Gastrocnemius medialis (tissue), 4 donors: ENCODE data around the gene SNTG2. TPM values are rescaled to one million over a fixed set of nuclear protein-coding genes. Genes with fewer than 3 reads are reported as not detected.
"Not testable (repeated sequence)": the region's sequence is repeated elsewhere in the genome, so short reads cannot be mapped to it uniquely, and the experiment has no call there.

ENCODE experiments used
- ATAC-seq, 2 donors: fragments of 150-250 bp; one replicate each; pipeline ENCODE4 v1.9.1; 2016
- DNase-seq, 2 donors: peaks; one replicate each; pipeline ENCODE4 v3.0.0-alpha.2; 2019
- H3K27ac ChIP-seq, 4 donors: fragments of 200-600 bp; sonication (generic); 1 replicate in 1 of 4; 2 replicates in 3 of 4; pipeline ENCODE4 v1.5.1; 2016 to 2018; ENCODE audit warnings: mild to moderate bottlenecking in 2 of 4, moderate library complexity in 1 of 4
- H3K27me3 ChIP-seq, 3 donors: fragments of 200-600 bp; sonication (generic) in 2 of 3; 1 replicate in 1 of 3; 2 replicates in 2 of 3; pipeline versions ENCODE4 v1.5.1 to v1.6.0; 2016 to 2019; ENCODE audit warnings: mild to moderate bottlenecking in 1 of 3, moderate library complexity in 1 of 3
- H3K36me3 ChIP-seq, 2 donors: fragments of 200-600 bp; sonication (generic) in 1 of 2; one replicate each; pipeline ENCODE4 v1.5.1; 2017 to 2018
- H3K4me1 ChIP-seq, 2 donors: fragments of 200-600 bp; sonication (generic) in 1 of 2; one replicate each; pipeline ENCODE4 v1.5.1; 2016 to 2017; ENCODE audit warnings: mild to moderate bottlenecking in 2 of 2
- H3K4me3 ChIP-seq, 4 donors: fragments of 200-600 bp; sonication (generic) in 3 of 4; 1 replicate in 1 of 4; 2 replicates in 3 of 4; pipeline ENCODE4 v1.5.1; 2016 to 2019; ENCODE audit warnings: mild to moderate bottlenecking in 2 of 4
- H3K9me3 ChIP-seq, 3 donors: fragments of 200-600 bp; sonication (generic) in 2 of 3; 1 replicate in 1 of 3; 2 replicates in 2 of 3; pipeline ENCODE4 v1.5.1; 2016 to 2019
- POLR2A ChIP-seq, 2 donors: fragments of 450-650 bp; IDR thresholded peaks; one replicate each; pipeline ENCODE4 v1.6.1; 2017; ENCODE audit warnings: antibody characterized with exemption in 2 of 2, mild to moderate bottlenecking in 2 of 2, moderate library complexity in 2 of 2
- in situ Hi-C, 4 donors: fragments of 200-750 bp; cut with MboI; loops; one replicate each; pipeline versions ENCODE4 v1.15.0 to v1.8.0; 2017; ENCODE audit warnings: low sequenced_read_pairs in 4 of 4
- intact Hi-C: fragments of 100-400 bp; cut with DNase I; formaldehyde crosslinking; loops from one replicate; pipeline ENCODE4 v1.15.1; 2023; ENCODE audit warnings: low total_unique reads
- total RNA-seq, 4 donors: library from RNA; depleted of rRNA; stranded (reverse); fragments of >200 nt; gene quantifications; one replicate each; pipeline versions ENCODE4 v1.1.0 to v1.2.3, GENCODE V29; 2016
- TF ChIP-seq, protein P1 (sequence below), 5 experiments: fragments of 450-650 bp in 3 of 5; fragments of 200-600 bp in 2 of 5; sonication (generic) in 2 of 5; IDR thresholded peaks in 4 of 5; conservative IDR thresholded peaks in 1 of 5; 1 replicate in 4 of 5; 2 replicates in 1 of 5; pipeline ENCODE4 v1.5.1; 2016 to 2019; ENCODE audit warnings: antibody characterized with exemption in 5 of 5, mild to moderate bottlenecking in 3 of 5, moderate library complexity in 3 of 5

Gene SNTG2
- total RNA-seq, 4 donors from 2014 or later, result 0.55 to 1.0 (median 0.92) TPM; not detected in 1

DNA sequence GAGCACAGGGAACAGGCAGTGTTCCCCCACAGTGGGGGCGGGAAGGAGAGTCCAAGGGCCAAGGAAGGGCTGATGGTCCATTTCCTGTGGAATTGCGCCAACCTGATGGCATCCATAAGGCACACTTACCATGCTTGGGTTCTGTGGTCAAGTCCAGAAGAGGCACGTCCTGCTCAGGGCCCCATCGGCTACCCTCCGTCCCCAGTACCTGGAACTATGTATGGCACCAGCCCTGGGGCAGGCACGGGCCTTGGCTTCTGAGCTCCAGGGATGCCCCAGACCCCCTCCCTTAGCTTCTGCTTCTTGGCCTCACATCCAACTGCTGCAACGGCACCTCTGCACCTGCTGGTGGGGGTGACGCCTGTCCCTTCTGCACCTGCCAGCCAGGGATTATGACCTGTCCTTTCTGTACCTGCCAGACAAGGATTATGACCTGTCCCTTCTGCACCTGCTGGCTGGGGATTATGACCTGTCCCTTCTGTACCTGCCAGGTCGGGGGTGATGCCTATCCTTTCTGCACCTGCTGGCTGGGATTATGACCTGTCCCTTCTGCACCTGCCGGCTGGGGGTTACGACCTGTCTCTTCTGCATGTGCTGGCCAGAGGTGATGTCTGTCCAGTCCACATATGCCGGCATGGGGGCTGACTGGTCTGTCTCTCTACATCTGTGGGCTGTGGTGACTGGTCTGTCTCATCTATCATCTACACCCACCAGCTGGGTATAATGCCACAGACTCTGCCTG lies 45.4 kb upstream of the SNTG2 start:
- in situ Hi-C loops, result no loop called here
- no peak overlapping the region for H3K4me3 ChIP-seq
- no peaks in the 10 kb centered on the region for H3K27me3 ChIP-seq
- H3K9me3 ChIP-seq, result no peaks in the 10 kb centered on the region
- no peak for TF ChIP-seq POLR2A (IDR thresholded peaks at IDR 0.05)
- TF ChIP-seq, protein P1, sequence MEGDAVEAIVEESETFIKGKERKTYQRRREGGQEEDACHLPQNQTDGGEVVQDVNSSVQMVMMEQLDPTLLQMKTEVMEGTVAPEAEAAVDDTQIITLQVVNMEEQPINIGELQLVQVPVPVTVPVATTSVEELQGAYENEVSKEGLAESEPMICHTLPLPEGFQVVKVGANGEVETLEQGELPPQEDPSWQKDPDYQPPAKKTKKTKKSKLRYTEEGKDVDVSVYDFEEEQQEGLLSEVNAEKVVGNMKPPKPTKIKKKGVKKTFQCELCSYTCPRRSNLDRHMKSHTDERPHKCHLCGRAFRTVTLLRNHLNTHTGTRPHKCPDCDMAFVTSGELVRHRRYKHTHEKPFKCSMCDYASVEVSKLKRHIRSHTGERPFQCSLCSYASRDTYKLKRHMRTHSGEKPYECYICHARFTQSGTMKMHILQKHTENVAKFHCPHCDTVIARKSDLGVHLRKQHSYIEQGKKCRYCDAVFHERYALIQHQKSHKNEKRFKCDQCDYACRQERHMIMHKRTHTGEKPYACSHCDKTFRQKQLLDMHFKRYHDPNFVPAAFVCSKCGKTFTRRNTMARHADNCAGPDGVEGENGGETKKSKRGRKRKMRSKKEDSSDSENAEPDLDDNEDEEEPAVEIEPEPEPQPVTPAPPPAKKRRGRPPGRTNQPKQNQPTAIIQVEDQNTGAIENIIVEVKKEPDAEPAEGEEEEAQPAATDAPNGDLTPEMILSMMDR (IDR thresholded peaks at IDR 0.05 in 4 of 5, conservative IDR thresholded peaks at IDR 0.05 in 1 of 5), result no peak
- DNase-seq (no peak), ATAC-seq (no peak)
- intact Hi-C loops, result no loop called here
- no peaks in the 10 kb centered on the region for H3K4me1 ChIP-seq
- H3K27ac ChIP-seq, result no peak overlapping the region
- H3K36me3 ChIP-seq, result no peaks in the 10 kb centered on the region

DNA sequence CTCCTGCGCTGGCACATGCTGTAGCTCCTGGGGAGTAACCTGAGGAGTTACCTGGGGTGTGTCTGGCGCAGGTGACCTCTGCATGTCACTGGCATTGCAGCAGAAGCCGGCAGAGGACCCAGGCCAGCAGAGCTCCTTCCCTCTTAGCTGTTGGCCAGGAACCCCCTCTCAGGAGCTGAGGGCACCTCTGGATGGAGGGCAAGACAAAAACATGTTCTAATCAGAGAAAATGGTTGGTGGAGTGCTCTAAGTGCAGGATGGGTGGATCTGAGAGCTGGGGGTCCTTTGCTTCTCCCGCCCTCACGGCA lies 44.9 kb upstream of the SNTG2 start:
- Histone ChIP-seq H3K4me3 (no peak overlapping the region), H3K27me3 (no peaks in the 10 kb centered on the region), H3K9me3 (no peaks in the 10 kb centered on the region), H3K4me1 (no peaks in the 10 kb centered on the region), H3K36me3 (no peaks in the 10 kb centered on the region), H3K27ac (no peak overlapping the region)
- intact Hi-C loops (no loop called here), in situ Hi-C loops (no loop called here)
- ATAC-seq (no peak), DNase-seq (no peak)
- TF ChIP-seq, protein P1 (IDR thresholded peaks at IDR 0.05 in 4 of 5, conservative IDR thresholded peaks at IDR 0.05 in 1 of 5), result no peak
- TF ChIP-seq POLR2A (IDR thresholded peaks at IDR 0.05), result no peak

DNA sequence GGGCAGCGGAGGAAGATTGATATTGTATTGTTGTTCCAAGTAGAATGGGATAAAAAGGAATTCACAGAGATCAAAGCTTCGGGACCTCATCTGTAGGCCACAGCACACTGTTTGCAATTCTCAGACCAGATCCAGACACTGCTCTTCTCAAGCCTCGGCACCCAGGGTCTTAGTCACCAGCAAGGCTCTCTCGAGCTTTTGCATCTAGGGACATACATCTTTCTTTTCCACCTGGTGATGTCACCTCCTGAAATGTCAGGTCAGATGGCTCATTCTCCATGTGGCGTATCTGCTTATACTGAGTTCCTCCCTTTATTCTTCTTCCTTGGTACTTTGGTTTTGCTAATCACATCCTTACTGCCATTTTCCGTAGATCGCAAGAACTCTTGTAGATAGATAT lies 42.9 kb upstream of the SNTG2 start:
- ATAC-seq, result no peak
- in situ Hi-C loops (no loop called here), intact Hi-C loops (no loop called here)
- H3K36me3 ChIP-seq, result no peaks in the 10 kb centered on the region
- no peaks in the 10 kb centered on the region for H3K27me3 ChIP-seq
- H3K27ac ChIP-seq, result no peak overlapping the region
- H3K9me3 ChIP-seq, result no peaks in the 10 kb centered on the region
- TF ChIP-seq POLR2A (IDR thresholded peaks at IDR 0.05), result no peak
- TF ChIP-seq, protein P1 (IDR thresholded peaks at IDR 0.05 in 4 of 5, conservative IDR thresholded peaks at IDR 0.05 in 1 of 5), result no peak
- DNase-seq, result no peak
- H3K4me3 ChIP-seq, result no peak overlapping the region
- no peaks in the 10 kb centered on the region for H3K4me1 ChIP-seq

DNA sequence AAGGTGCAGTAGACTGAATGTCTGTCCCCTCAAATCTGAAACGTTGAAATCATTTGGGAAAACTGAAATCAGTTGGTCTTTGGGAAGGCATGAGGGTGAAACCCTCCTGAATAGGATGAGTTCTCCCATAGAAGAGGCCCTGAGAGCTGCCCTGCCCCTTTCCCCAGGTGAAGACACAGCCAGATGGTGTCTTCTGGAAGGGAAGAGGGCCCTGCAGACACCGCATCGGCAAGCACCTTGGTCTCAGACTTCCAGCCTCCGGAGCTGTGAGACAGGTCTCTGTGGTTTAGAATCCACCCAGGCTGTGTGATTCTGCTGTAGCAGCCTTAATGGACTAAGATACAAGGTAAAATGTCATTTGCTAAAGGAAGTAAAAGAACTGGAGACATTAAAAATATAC lies 42.1 kb upstream of the SNTG2 start:
- in situ Hi-C loops (no loop called here), intact Hi-C loops (no loop called here)
- Histone ChIP-seq H3K27ac (no peak overlapping the region), H3K4me1 (no peaks in the 10 kb centered on the region), H3K4me3 (no peak overlapping the region), H3K36me3 (no peaks in the 10 kb centered on the region), H3K27me3 (no peaks in the 10 kb centered on the region), H3K9me3 (no peaks in the 10 kb centered on the region)
- no peak for ATAC-seq
- no peak for DNase-seq
- no peak for TF ChIP-seq POLR2A (IDR thresholded peaks at IDR 0.05)
- TF ChIP-seq, protein P1 (IDR thresholded peaks at IDR 0.05 in 4 of 5, conservative IDR thresholded peaks at IDR 0.05 in 1 of 5), result no peak

DNA sequence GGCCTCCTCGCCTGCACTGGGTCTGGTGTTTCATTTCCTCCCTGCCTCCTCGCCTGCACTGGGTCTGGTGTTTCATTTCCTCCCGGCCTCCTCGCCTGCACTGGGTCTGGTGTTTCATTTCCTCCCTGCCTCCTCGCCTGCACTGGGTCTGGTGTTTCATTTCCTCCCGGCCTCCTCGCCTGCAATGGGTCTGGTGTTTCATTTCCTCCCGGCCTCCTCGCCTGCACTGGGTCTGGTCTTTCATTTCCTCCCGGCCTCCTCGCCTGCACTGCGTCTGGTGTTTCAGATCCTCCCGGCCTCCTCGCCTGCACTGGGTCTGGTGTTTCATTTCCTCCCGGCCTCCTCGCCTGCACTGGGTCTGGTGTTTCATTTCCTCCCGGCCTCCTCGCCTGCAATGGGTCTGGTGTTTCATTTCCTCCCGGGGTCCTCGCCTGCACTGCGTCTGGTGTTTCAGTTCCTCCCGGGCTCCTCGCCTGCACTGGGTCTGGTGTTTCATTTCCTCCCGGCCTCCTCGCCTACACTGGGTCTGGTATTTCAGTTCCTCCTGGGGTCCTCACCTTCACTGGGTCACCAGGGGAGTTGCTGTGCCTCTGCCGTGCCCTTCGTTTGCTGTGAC lies 40.8 kb upstream of the SNTG2 start:
- in situ Hi-C loops, H3K27me3 ChIP-seq, DNase-seq, H3K9me3 ChIP-seq, intact Hi-C loops, ATAC-seq, H3K36me3 ChIP-seq, H3K4me1 ChIP-seq, H3K27ac ChIP-seq, H3K4me3 ChIP-seq: not testable (repeated sequence)
